ENCODE results near the gene SCYL1. TPM values are rescaled to one million over a fixed set of nuclear protein-coding genes. Genes with fewer than 3 reads are reported as not detected.
A peak's percentile ranks its signal among the peaks of the same experiment; 100 is the strongest.

SCYL1 gene
- total and polyA plus RNA-seq, 5 donors from 2014 or later = 24.3 to 59.0 (median 30.7) TPM

DNA sequence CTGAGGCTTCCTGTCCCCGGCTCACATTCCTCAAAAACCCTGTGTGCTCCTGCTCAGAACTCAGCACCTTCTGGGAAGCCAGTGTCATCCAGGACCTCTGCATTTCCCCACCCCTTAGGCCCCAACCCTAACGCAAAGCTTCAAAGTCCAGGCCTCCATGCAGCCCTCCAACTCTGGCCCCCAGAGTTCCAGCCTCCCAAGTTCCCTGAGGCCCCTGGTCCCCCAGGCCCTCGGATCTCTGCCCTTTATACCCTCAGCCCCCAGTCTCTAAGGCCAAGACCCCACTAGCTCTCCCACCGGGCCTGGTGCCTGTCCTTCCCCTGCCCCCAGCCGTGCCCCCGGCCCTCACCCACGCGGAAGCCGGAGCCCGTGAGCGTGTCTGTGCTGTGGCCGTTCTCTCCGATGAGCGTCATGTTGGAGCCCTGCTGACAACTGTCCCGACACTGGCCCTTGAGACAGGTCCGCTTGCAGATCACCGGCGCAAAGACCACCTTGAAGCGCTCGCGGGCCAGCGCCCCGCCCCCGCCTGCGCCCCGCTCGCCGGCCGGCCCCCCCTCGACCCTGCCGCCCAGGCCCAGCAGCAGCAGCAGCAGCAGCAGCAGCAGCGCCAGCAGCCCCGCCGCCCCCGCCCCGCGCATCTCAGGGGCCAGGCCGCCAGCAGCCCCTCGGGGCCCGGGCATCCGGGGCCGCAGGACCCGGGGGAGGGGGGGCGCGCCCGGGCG is 32.6 kb downstream of the SCYL1 start:
- Mint-ChIP-seq H3K36me3 (peaks cover 1% of the 10 kb centered on the region), H3K9me3 (peaks cover 0 to 2% (median 0%) of the 10 kb centered on the region in 7 donors), H3K27ac (peak overlapping the region; percentile 94 to 97 (median 94)), H3K4me1 (peaks cover 0 to 62% (median 41%) of the 10 kb centered on the region in 4 donors), H3K4me3 (peak overlapping the region; percentile 89 to 93 (median 92)), H3K27me3 (no peaks in the 10 kb centered on the region)
- Histone ChIP-seq H3K4me1 (ENCODE audit: control insufficient read depth, insufficient read depth, low read length, poor library complexity, severe bottlenecking) (peaks cover 57% of the 10 kb centered on the region), H3K36me3 (ENCODE audit: control insufficient read depth, insufficient read depth, low read length) (no peaks in the 10 kb centered on the region), H3K27ac (ENCODE audit: insufficient read depth, low read length, poor library complexity, severe bottlenecking) (peak overlapping the region; percentile 79), H3K9me3 (ENCODE audit: control insufficient read depth in 2 of 2, low read length in 2 of 2) (no peaks in the 10 kb centered on the region), H3K27me3 (ENCODE audit: control insufficient read depth, insufficient read depth, low read length) (no peaks in the 10 kb centered on the region), H3K4me3 (ENCODE audit: low read depth, low read length) (peak overlapping the region; percentile 62)
- DNase-seq (no peak), ATAC-seq (ENCODE audit: low read depth in 2 of 2) (peak in 1 of 2 donors; percentile 8)

DNA sequence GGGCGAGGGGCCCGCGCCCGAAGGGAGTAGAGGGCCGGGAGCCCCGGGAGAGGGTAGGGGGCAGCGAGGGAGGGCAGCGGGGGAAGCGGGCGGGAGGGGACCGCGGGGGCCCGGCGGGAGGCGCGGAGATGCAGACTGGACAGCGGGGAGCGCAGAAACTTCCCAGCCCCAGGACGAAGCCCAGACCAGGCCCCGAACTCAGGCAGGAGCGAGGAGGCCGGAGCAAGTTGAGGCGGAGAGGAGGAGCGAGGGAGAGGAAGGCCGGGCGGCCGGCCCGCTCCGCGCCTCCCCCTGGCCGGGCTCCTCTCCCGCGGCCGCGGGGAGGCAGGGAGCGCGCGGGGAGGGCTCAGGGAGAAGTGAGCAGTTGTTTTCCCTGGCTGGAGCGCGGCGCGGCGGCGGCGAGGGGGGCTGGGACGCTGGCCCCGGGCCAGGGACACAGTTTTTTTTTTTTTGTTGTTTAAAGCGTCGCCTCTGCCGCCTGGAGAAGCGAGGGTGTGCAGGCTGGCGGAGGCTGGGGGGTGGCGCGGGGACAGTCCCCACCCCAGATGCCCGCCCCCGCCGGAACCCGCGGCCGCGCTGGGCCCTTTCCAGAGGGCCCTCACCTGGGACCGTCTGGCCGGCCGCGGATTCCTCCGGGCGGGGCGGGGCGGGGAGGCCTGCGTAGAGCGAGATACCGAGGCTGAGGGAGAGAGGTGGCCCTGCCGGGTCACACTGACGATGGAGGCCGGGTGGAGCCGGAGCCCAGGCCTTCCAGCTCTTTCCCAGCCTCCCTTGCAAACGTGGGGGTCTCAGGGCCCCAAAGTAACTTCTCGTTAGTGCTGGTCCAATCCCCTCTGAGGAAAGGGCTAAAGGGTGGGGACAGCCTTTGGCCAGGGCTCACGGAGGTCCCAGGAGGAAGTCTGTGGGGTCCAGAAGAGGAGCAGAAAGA is 33.4 kb downstream of the SCYL1 start, which contains the start of gene LTBP3:
Gene LTBP3 (minus strand): TSS at position 358 of the 928 bp plus-strand sequence. CDS start 400 bp downstream, outside the sequence.
- H3K4me3 Mint-ChIP-seq = peak within 1 kb of the TSS; percentile 89 to 93 (median 92)
- H3K36me3 Mint-ChIP-seq = no peaks in the 10 kb centered on the region
- no peaks in the 10 kb centered on the region for H3K27me3 ChIP-seq (ENCODE audit: control insufficient read depth, insufficient read depth, low read length)
- H3K27me3 Mint-ChIP-seq = no peaks in the 10 kb centered on the region
- peak within 1 kb of the TSS; percentile 79 for H3K27ac ChIP-seq (ENCODE audit: insufficient read depth, low read length, poor library complexity, severe bottlenecking)
- ATAC-seq (ENCODE audit: low read depth in 2 of 2) = peak; percentile 17 to 38
- H3K4me3 ChIP-seq (ENCODE audit: low read depth, low read length) = peak within 1 kb of the TSS; percentile 62
- peak within 1 kb of the TSS; percentile 94 to 97 (median 94) for H3K27ac Mint-ChIP-seq
- H3K4me1 ChIP-seq (ENCODE audit: control insufficient read depth, insufficient read depth, low read length, poor library complexity, severe bottlenecking) = peaks cover 50% of the 10 kb centered on the region
- no peaks in the 10 kb centered on the region for H3K36me3 ChIP-seq (ENCODE audit: control insufficient read depth, insufficient read depth, low read length)
- no peaks in the 10 kb centered on the region for H3K9me3 ChIP-seq (ENCODE audit: control insufficient read depth in 2 of 2, low read length in 2 of 2)
- DNase-seq = peak in 2 of 3 donors; percentile 43 to 49
- peaks cover 0 to 59% (median 37%) of the 10 kb centered on the region in 4 donors for H3K4me1 Mint-ChIP-seq
- H3K9me3 Mint-ChIP-seq = peaks cover 0 to 2% (median 0%) of the 10 kb centered on the region in 7 donors

DNA sequence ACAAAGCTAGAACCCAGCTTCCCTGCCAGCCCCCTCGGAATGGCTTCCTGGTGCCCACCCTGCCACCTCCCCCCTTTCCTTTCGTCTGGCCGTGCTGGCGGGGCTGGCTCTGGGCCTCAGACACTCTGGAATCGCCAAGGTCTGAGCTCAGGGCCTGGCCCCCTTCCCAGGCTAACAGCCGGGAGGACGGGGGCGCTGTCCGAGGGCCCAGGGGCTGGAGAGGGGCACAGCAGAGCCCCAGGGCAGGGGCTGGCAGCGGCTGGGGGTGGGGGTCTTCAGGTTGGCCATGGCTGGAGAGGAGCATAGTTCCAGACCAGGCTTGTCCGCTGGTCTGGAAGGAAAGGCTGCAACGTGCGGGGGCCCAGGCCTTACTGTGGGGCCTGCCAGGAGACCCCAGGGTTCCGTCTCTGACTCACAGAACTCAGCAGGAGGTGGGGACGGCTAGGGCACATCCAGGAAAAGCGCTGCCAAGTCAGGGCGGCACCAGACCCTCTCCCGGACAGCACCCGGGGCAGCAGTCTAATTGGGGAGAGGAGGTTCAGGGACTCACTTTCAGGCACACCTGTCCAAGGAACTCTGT is 34.1 kb downstream of the SCYL1 start:
- Histone ChIP-seq H3K9me3 (ENCODE audit: control insufficient read depth in 2 of 2, low read length in 2 of 2) (no peaks in the 10 kb centered on the region), H3K27ac (ENCODE audit: insufficient read depth, low read length, poor library complexity, severe bottlenecking) (peak overlapping the region; percentile 79), H3K27me3 (ENCODE audit: control insufficient read depth, insufficient read depth, low read length) (no peaks in the 10 kb centered on the region), H3K36me3 (ENCODE audit: control insufficient read depth, insufficient read depth, low read length) (no peaks in the 10 kb centered on the region), H3K4me1 (ENCODE audit: control insufficient read depth, insufficient read depth, low read length, poor library complexity, severe bottlenecking) (peaks cover 46% of the 10 kb centered on the region), H3K4me3 (ENCODE audit: low read depth, low read length) (peak overlapping the region; percentile 44)
- DNase-seq (no peak), ATAC-seq (ENCODE audit: low read depth in 2 of 2) (no peak)
- H3K27ac Mint-ChIP-seq = peak overlapping the region in 2 of 3 donors; percentile 68 to 75
- H3K4me3 Mint-ChIP-seq = peak overlapping the region; percentile 70 to 79 (median 74)
- H3K4me1 Mint-ChIP-seq = peaks cover 0 to 60% (median 37%) of the 10 kb centered on the region in 4 donors
- H3K27me3 Mint-ChIP-seq = no peaks in the 10 kb centered on the region
- H3K36me3 Mint-ChIP-seq = no peaks in the 10 kb centered on the region
- H3K9me3 Mint-ChIP-seq = peaks cover 0 to 2% (median 0%) of the 10 kb centered on the region in 7 donors

- H3K27ac ChIP-seq (ENCODE audit: insufficient read depth, low read length, poor library complexity, severe bottlenecking) = no peak overlapping the region
- peaks cover 0 to 59% (median 33%) of the 10 kb centered on the region in 4 donors for H3K4me1 Mint-ChIP-seq
- DNase-seq = no peak
Measured at GRCh38 chr11:65559535-65559934, 34.7 kb downstream of the SCYL1 start.

DNA sequence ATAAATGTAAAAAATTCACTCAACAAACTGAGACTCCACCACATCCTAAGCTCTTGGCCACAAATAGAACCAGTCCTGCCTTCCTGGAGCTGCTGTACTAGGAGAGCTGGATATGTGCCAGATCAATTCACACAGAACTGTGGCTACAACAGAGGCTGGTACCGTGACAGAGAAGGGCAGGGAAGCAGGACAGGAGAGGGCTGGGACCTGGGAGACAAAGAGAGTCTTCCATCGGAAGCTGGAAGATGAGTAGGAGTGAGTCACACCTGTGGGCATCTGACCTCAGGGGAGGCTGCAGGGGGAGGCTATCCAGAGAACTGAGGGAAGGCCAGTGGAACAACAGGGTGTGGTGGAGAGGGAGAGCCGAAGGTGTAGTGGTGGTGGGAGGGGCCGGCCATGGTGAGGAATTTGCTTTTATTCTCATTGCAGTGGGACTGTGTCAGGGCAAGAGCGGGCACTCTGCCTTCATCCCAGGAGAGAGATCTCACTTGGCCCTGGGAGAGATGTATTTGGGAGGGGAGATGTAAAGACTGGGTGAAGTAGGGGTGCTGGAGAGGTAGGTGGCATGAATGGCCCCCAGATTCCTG is 35.2 kb downstream of the SCYL1 start:
- peaks cover 43% of the 10 kb centered on the region for H3K4me1 ChIP-seq (ENCODE audit: control insufficient read depth, insufficient read depth, low read length, poor library complexity, severe bottlenecking)
- Mint-ChIP-seq H3K4me1 (peaks cover 0 to 58% (median 31%) of the 10 kb centered on the region in 4 donors), H3K4me3 (peak overlapping the region; percentile 8 to 75 (median 40)), H3K9me3 (peaks cover 0 to 2% (median 0%) of the 10 kb centered on the region in 7 donors), H3K27ac (peak overlapping the region in 2 of 3 donors; percentile 63 to 68), H3K36me3 (no peaks in the 10 kb centered on the region), H3K27me3 (no peaks in the 10 kb centered on the region)
- no peak for DNase-seq
- H3K9me3 ChIP-seq (ENCODE audit: control insufficient read depth in 2 of 2, low read length in 2 of 2) = no peaks in the 10 kb centered on the region
- no peaks in the 10 kb centered on the region for H3K36me3 ChIP-seq (ENCODE audit: control insufficient read depth, insufficient read depth, low read length)
- H3K27me3 ChIP-seq (ENCODE audit: control insufficient read depth, insufficient read depth, low read length) = no peaks in the 10 kb centered on the region
- no peak overlapping the region for H3K4me3 ChIP-seq (ENCODE audit: low read depth, low read length)
- ATAC-seq (ENCODE audit: low read depth in 2 of 2) = no peak
- H3K27ac ChIP-seq (ENCODE audit: insufficient read depth, low read length, poor library complexity, severe bottlenecking) = no peak overlapping the region

More at GRCh38 chr11:65559535-65559934, 34.7 kb downstream of the SCYL1 start:
- peaks cover 0 to 2% (median 0%) of the 10 kb centered on the region in 7 donors for H3K9me3 Mint-ChIP-seq
- Histone ChIP-seq H3K36me3 (ENCODE audit: control insufficient read depth, insufficient read depth, low read length) (no peaks in the 10 kb centered on the region), H3K9me3 (ENCODE audit: control insufficient read depth in 2 of 2, low read length in 2 of 2) (no peaks in the 10 kb centered on the region), H3K4me3 (ENCODE audit: low read depth, low read length) (no peak overlapping the region), H3K4me1 (ENCODE audit: control insufficient read depth, insufficient read depth, low read length, poor library complexity, severe bottlenecking) (peaks cover 43% of the 10 kb centered on the region), H3K27me3 (ENCODE audit: control insufficient read depth, insufficient read depth, low read length) (no peaks in the 10 kb centered on the region)
- no peaks in the 10 kb centered on the region for H3K27me3 Mint-ChIP-seq
- no peaks in the 10 kb centered on the region for H3K36me3 Mint-ChIP-seq
- peak overlapping the region in 2 of 3 donors; percentile 68 to 75 for H3K27ac Mint-ChIP-seq
- no peak for ATAC-seq (ENCODE audit: low read depth in 2 of 2)
- peak overlapping the region; percentile 70 to 79 (median 73) for H3K4me3 Mint-ChIP-seq

DNA sequence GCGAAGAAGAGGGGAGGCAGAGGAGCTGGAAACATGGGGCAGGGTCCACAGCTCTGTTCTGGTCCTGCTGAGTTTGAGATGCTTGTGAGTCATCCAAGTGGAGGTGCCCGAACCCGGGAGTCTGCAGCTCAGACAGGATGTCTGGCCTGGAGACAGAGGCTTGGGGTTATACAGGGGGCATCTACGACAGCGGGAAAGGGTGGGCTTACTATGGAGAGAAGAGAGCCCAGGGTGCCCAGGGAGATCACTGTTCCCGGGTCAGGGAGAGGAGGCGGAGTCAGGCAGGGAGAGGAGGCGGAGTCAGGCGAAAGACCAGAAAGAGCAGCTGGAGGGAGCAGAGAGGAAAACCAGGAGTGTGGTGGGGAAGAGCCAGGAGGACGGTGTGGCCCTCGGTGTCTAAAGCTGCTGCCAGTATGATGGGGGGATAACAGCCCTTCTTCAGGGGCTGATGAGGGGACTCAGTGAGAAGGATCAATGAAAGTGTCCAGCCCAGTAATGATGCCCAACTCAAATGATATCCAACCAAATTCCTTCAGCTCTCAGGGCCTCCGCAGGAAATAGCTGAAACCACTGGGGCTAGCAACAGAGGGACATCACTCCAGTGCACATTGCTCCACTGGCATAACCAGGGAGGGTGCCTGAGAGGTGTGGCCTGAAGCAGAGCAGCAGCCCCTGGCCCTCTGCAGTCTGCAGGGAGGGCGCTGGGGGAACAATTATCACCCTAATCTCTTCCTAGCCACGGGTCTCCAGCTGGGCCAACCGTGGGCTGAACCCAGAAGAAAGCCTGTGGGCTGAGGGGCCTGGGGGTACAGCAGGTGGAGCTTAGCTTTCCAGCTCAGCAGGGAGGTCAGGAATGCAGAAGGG is 35.9 kb downstream of the SCYL1 start:
- Mint-ChIP-seq H3K36me3 (no peaks in the 10 kb centered on the region), H3K27ac (peak overlapping the region in 1 of 3 donors; percentile 85), H3K27me3 (no peaks in the 10 kb centered on the region), H3K9me3 (peaks cover 0 to 2% (median 0%) of the 10 kb centered on the region in 7 donors), H3K4me1 (peaks cover 0 to 58% (median 33%) of the 10 kb centered on the region in 4 donors), H3K4me3 (peak overlapping the region; percentile 8 to 75 (median 38))
- Histone ChIP-seq H3K4me3 (ENCODE audit: low read depth, low read length) (no peak overlapping the region), H3K27ac (ENCODE audit: insufficient read depth, low read length, poor library complexity, severe bottlenecking) (no peak overlapping the region), H3K4me1 (ENCODE audit: control insufficient read depth, insufficient read depth, low read length, poor library complexity, severe bottlenecking) (peaks cover 43% of the 10 kb centered on the region), H3K36me3 (ENCODE audit: control insufficient read depth, insufficient read depth, low read length) (no peaks in the 10 kb centered on the region), H3K27me3 (ENCODE audit: control insufficient read depth, insufficient read depth, low read length) (no peaks in the 10 kb centered on the region), H3K9me3 (ENCODE audit: control insufficient read depth in 2 of 2, low read length in 2 of 2) (no peaks in the 10 kb centered on the region)
- ATAC-seq (ENCODE audit: low read depth in 2 of 2) = no peak
- DNase-seq = no peak
